HG03095 (cell line): ENCODE results near the gene UBE2F.
A peak's percentile ranks its signal among the peaks of the same experiment; 100 is the strongest.

Experiments used
- ATAC-seq: cut with Tn5 transposase; IDR thresholded peaks from one replicate; pipeline ENCODE4 v1.9.1; 2021; ENCODE audit warnings: moderate library complexity; ENCODE audit not compliant: unreplicated experiment

The UBE2F gene

GRCh38 chr2:237966565-237967462, at the start of gene UBE2F:
UBE2F (plus strand) TSS chr2:237967014; CDS start chr2:237973108, 6,094 bp downstream.
- peak; percentile 93 for ATAC-seq

GRCh38 chr2:237917696-237918374, 49.0 kb upstream of the UBE2F start:
- no peak for ATAC-seq

- no peak for ATAC-seq
Measured at GRCh38 chr2:237919593-237919992, 47.2 kb upstream of the UBE2F start.

GRCh38 chr2:237920673-237921072, 46.1 kb upstream of the UBE2F start:
- ATAC-seq, result no peak

- ATAC-seq, result no peak
Measured at GRCh38 chr2:237921967-237922492, 44.8 kb upstream of the UBE2F start.

GRCh38 chr2:237922641-237923361, 44.0 kb upstream of the UBE2F start:
- no peak for ATAC-seq

- no peak for ATAC-seq
Measured at GRCh38 chr2:237923481-237924163, 43.2 kb upstream of the UBE2F start.

- no peak for ATAC-seq
Measured at GRCh38 chr2:237924164-237924534, 42.7 kb upstream of the UBE2F start.

- ATAC-seq, result no peak
Measured at GRCh38 chr2:237927135-237927534, 39.7 kb upstream of the UBE2F start.

GRCh38 chr2:237927986-237928385, 38.8 kb upstream of the UBE2F start:
- ATAC-seq, result no peak

- ATAC-seq, result no peak
Measured at GRCh38 chr2:237929979-237930378, 36.8 kb upstream of the UBE2F start.

- ATAC-seq, result no peak
Measured at GRCh38 chr2:237931205-237931721, 35.6 kb upstream of the UBE2F start.

- no peak for ATAC-seq
Measured at GRCh38 chr2:237932731-237933131, 34.1 kb upstream of the UBE2F start.

- no peak for ATAC-seq
Measured at GRCh38 chr2:237934186-237934585, 32.6 kb upstream of the UBE2F start.

- no peak for ATAC-seq
Measured at GRCh38 chr2:237935740-237936452, 30.9 kb upstream of the UBE2F start.

GRCh38 chr2:237939251-237939650, 27.6 kb upstream of the UBE2F start:
- no peak for ATAC-seq

- ATAC-seq, result no peak
Measured at GRCh38 chr2:237940828-237941227, 26.0 kb upstream of the UBE2F start.

- ATAC-seq, result no peak
Measured at GRCh38 chr2:237941239-237941638, 25.6 kb upstream of the UBE2F start.

- no peak for ATAC-seq
Measured at GRCh38 chr2:237942513-237942899, 24.3 kb upstream of the UBE2F start.
